Calu3 (cell line): Measurements from ENCODE around the gene LGR6. TPM values are rescaled to one million over a fixed set of nuclear protein-coding genes. Genes with fewer than 3 reads are reported as not detected.
A peak's percentile ranks its signal among the peaks of the same experiment; 100 is the strongest.
"Not testable (repeated sequence)": the region's sequence is repeated elsewhere in the genome, so short reads cannot be mapped to it uniquely, and the experiment has no call there.

Experiments
- Bru-seq: library from RNA; stranded (reverse); fragments of 400-500 nt; gene quantifications from one replicate; lab custom pipeline; 2021; lab: Mats Ljungman, UMichigan
- BruChase-seq, 2 experiments: library from RNA; stranded (reverse); fragments of 400-500 nt; gene quantifications; one replicate each; lab custom pipeline; 2021; lab: Mats Ljungman, UMichigan
- BruUV-seq: library from RNA; stranded (reverse); fragments of 400-500 nt; replicated peaks from 2 replicates; lab custom pipeline; 2021; lab: Mats Ljungman, UMichigan
- CTCF ChIA-PET: fragments of 300-600 bp; sonication (Branson Sonifier 250); formaldehyde crosslinking; loops from one replicate; lab custom pipeline; 2022; ENCODE audit warnings: antibody characterized with exemption; lab: Charles Lee
- DNase-seq: peaks from one replicate; pipeline ENCODE4 v3.0.0; 2022
- H3K27ac Mint-ChIP-seq: one replicate; pipeline ENCODE4 v1.8.0; 2022; ENCODE audit warnings: mixed read lengths; ENCODE audit not compliant: unreplicated experiment
- H3K27me3 Mint-ChIP-seq: one replicate; pipeline ENCODE4 v1.8.0; 2022; ENCODE audit warnings: mixed read lengths; ENCODE audit not compliant: unreplicated experiment
- H3K36me3 Mint-ChIP-seq: one replicate; pipeline ENCODE4 v1.8.0; 2022; ENCODE audit warnings: mild to moderate bottlenecking, moderate library complexity, mixed read lengths; ENCODE audit not compliant: insufficient read depth, unreplicated experiment
- H3K4me1 Mint-ChIP-seq: one replicate; pipeline ENCODE4 v1.8.0; 2022; ENCODE audit warnings: mild to moderate bottlenecking, low read depth, mixed read lengths; ENCODE audit not compliant: unreplicated experiment
- H3K4me3 Mint-ChIP-seq: one replicate; pipeline ENCODE4 v1.8.0; 2022; ENCODE audit warnings: mild to moderate bottlenecking, low read depth, moderate library complexity, mixed read lengths; ENCODE audit not compliant: unreplicated experiment
- H3K9me3 Mint-ChIP-seq: one replicate; pipeline ENCODE4 v1.8.0; 2022; ENCODE audit warnings: low read depth, mixed read lengths; ENCODE audit not compliant: unreplicated experiment
- CTCF ChIP-seq: fragments of 200-600 bp; IDR thresholded peaks from one replicate; pipeline ENCODE4 v1.8.0; 2022; ENCODE audit warnings: antibody characterized with exemption; ENCODE audit not compliant: unreplicated experiment
- intact Hi-C: fragments of 100-400 bp; cut with micrococcal nuclease; formaldehyde crosslinking; loops from one replicate; pipeline ENCODE4 v1.10.0; 2022; ENCODE audit not compliant: unreplicated experiment
- long read RNA-seq: library from polyadenylated mRNA; stranded (forward); transcript quantifications from one replicate; pipeline ENCODE4 v2.0.0, GENCODE V29; 2022
- total RNA-seq: library from RNA; stranded (reverse); gene quantifications from 2 replicates; pipeline ENCODE4 v1.2.3, GENCODE V29; 2022

The LGR6 gene
- total RNA-seq (not detected in 2 replicates), Bru-seq, nascent RNA (percentile 7 among the genes with signal in this experiment), BruChase-seq, experiment 1, labeled RNA remaining after a 6-hour chase (percentile 3 among the genes with signal in this experiment), BruChase-seq, experiment 2, labeled RNA remaining after a 2-hour chase (percentile 5 among the genes with signal in this experiment)
- long read RNA-seq, partial matches to known transcripts = 0 of 2 reads
- long read RNA-seq, other reads (novel, unspliced or antisense) = 2 of 2 reads

GRCh38 chr1:202193614-202194327, at the start of gene LGR6:
LGR6 (plus strand) TSS chr1:202193799; CDS start chr1:202193990, 191 bp downstream.
- CTCF ChIA-PET = interaction anchor here (0.9 to 2.1 kb wide), 9 partner anchors 14 to 526 kb away, joined by 3 to 26 read pairs (median 5); no protein-coding TSS in a partner anchor
- Mint-ChIP-seq H3K27ac (no peak within 1 kb of the TSS), H3K4me3 (no peak within 1 kb of the TSS), H3K27me3 (peaks cover 79% of the 10 kb centered on the region), H3K9me3 (no peaks in the 10 kb centered on the region), H3K4me1 (peaks cover 12% of the 10 kb centered on the region), H3K36me3 (no peaks in the 10 kb centered on the region)
- no TSS peak for BruUV-seq
- DNase-seq = no peak
- intact Hi-C loops = loop anchor here (1.0 kb wide), 1 partner anchor 122 kb away; no protein-coding TSS in a partner anchor
- TF ChIP-seq CTCF = no peak

- no peaks in the 10 kb centered on the region for H3K27me3 Mint-ChIP-seq
- peak; percentile 79 for DNase-seq
- intact Hi-C loops = no loop called here
- peaks cover 12% of the 10 kb centered on the region for H3K4me1 Mint-ChIP-seq
- CTCF ChIA-PET = interaction anchor here (0.6 kb wide), 1 partner anchor 172 kb away, joined by 3 read pairs; no protein-coding TSS in a partner anchor
- peak within 1 kb of the TSS; percentile 66 for H3K27ac Mint-ChIP-seq
- H3K9me3 Mint-ChIP-seq = no peaks in the 10 kb centered on the region
- BruUV-seq = no TSS peak
- peak within 1 kb of the TSS; percentile 79 for H3K4me3 Mint-ChIP-seq
- H3K36me3 Mint-ChIP-seq = peaks cover 28% of the 10 kb centered on the region
- no peak for TF ChIP-seq CTCF
These were observed 49.1 kb upstream of the LGR6 start, which contains the start of gene ARL8A for GRCh38 chr1:202144402-202145067. ARL8A (minus strand) TSS chr1:202144737; CDS start chr1:202144572, 165 bp downstream.

- Mint-ChIP-seq H3K4me3 (peak overlapping the region; percentile 79), H3K4me1 (peaks cover 12% of the 10 kb centered on the region), H3K27ac (peak overlapping the region; percentile 66), H3K27me3 (no peaks in the 10 kb centered on the region), H3K36me3 (peaks cover 28% of the 10 kb centered on the region), H3K9me3 (no peaks in the 10 kb centered on the region)
- BruUV-seq = TSS peak; percentile 44
- CTCF ChIA-PET = interaction anchor here (0.6 to 0.9 kb wide), 2 partner anchors 10 to 172 kb away, joined by 3 read pairs; no protein-coding TSS in a partner anchor
- DNase-seq = no peak
- no peak for TF ChIP-seq CTCF
- intact Hi-C loops = no loop called here
These were observed 48.4 kb upstream of the LGR6 start for GRCh38 chr1:202145068-202145743.

- CTCF ChIA-PET = interaction anchor here (0.6 to 0.9 kb wide), 2 partner anchors 9 to 172 kb away, joined by 3 read pairs; no protein-coding TSS in a partner anchor
- peak overlapping the region; percentile 79 for H3K4me3 Mint-ChIP-seq
- DNase-seq, H3K9me3 Mint-ChIP-seq, H3K27ac Mint-ChIP-seq, H3K27me3 Mint-ChIP-seq, BruUV-seq, intact Hi-C loops: not testable (repeated sequence)
- peaks cover 28% of the 10 kb centered on the region for H3K36me3 Mint-ChIP-seq
- peaks cover 12% of the 10 kb centered on the region for H3K4me1 Mint-ChIP-seq
These were observed 47.9 kb upstream of the LGR6 start for GRCh38 chr1:202145744-202146140.
